Common myeloid progenitor, CD34-positive (primary cell): ENCODE measurements around the gene CD101.

Experiments
- CTCF ChIA-PET: fragments of 350-600 bp; sonication (Branson Sonifier 250); formaldehyde crosslinking; loops from one replicate; lab custom pipeline; 2021; ENCODE audit warnings: antibody characterized with exemption; lab: Charles Lee
- POLR2A ChIA-PET: fragments of 350-600 bp; sonication (Branson Sonifier 250); formaldehyde crosslinking; loops from one replicate; lab custom pipeline; 2021; ENCODE audit warnings: antibody characterized with exemption; lab: Charles Lee
- DNase-seq, 3 donors: peaks; one replicate each; pipeline versions ENCODE4 v3.0.0 to v3.0.0-alpha.2; 2013
- H3K27ac ChIP-seq, 2 experiments: 1 replicate in 1 of 2; 2 replicates in 1 of 2; pipeline ENCODE4 v1.7.0; 2013; ENCODE audit warnings: inconsistent platforms in 2 of 2, low read length in 2 of 2, mild to moderate bottlenecking in 2 of 2, low read depth in 1 of 2, moderate library complexity in 1 of 2; ENCODE audit not compliant: severe bottlenecking in 2 of 2, insufficient read depth in 1 of 2, poor library complexity in 1 of 2
- H3K27me3 ChIP-seq, 5 experiments: replicated peaks in 2 of 5; 1 replicate in 3 of 5; 2 replicates in 2 of 5; pipeline versions ENCODE4 v1.6.1 to v1.7.0; 2013; ENCODE audit warnings: low read length in 4 of 5, mild to moderate bottlenecking in 2 of 5, moderate library complexity in 2 of 5, inconsistent platforms in 1 of 5; ENCODE audit not compliant: insufficient read depth in 5 of 5, control insufficient read depth in 4 of 5
- H3K36me3 ChIP-seq, 4 experiments: 1 replicate in 2 of 4; 2 replicates in 2 of 4; pipeline versions ENCODE4 v1.6.1 to v1.7.0; 2013; ENCODE audit warnings: low read length in 3 of 4, control low read depth in 1 of 4, mild to moderate bottlenecking in 1 of 4; ENCODE audit not compliant: control insufficient read depth in 4 of 4, insufficient read depth in 4 of 4
- H3K4me1 ChIP-seq, 4 experiments: 1 replicate in 3 of 4; 2 replicates in 1 of 4; pipeline versions ENCODE4 v1.6.1 to v1.7.1; 2013; ENCODE audit warnings: low read length in 3 of 4, mild to moderate bottlenecking in 3 of 4, control low read depth in 1 of 4, inconsistent platforms in 1 of 4, moderate library complexity in 1 of 4; ENCODE audit not compliant: control insufficient read depth in 4 of 4, insufficient read depth in 4 of 4; ENCODE audit errors: control extremely low read depth in 1 of 4
- H3K4me3 ChIP-seq, 7 experiments: 1 replicate in 4 of 7; 2 replicates in 3 of 7; pipeline versions ENCODE4 v1.5.1 to v1.7.0; 2013; ENCODE audit warnings: mild to moderate bottlenecking in 7 of 7, low read length in 6 of 7, moderate library complexity in 6 of 7, inconsistent platforms in 2 of 7, low read depth in 2 of 7, control low read depth in 1 of 7; ENCODE audit not compliant: insufficient read depth in 4 of 7, control insufficient read depth in 1 of 7; ENCODE audit errors: extremely low read depth in 1 of 7
- H3K9me3 ChIP-seq, 5 experiments: 1 replicate in 4 of 5; 2 replicates in 1 of 5; pipeline versions ENCODE4 v1.6.1 to v1.7.1; 2013; ENCODE audit warnings: low read length in 4 of 5, mild to moderate bottlenecking in 2 of 5, inconsistent platforms in 1 of 5, low read depth in 1 of 5, moderate library complexity in 1 of 5; ENCODE audit not compliant: control insufficient read depth in 4 of 5, insufficient read depth in 2 of 5; ENCODE audit errors: control extremely low read depth in 1 of 5
- WGBS: methylation state at CpG from one replicate; pipeline ENCODE4 v1.1.5; 2013; ENCODE audit not compliant: insufficient coverage; 5-methylcytosine and 5-hydroxymethylcytosine counted together

The CD101 gene

DNA sequence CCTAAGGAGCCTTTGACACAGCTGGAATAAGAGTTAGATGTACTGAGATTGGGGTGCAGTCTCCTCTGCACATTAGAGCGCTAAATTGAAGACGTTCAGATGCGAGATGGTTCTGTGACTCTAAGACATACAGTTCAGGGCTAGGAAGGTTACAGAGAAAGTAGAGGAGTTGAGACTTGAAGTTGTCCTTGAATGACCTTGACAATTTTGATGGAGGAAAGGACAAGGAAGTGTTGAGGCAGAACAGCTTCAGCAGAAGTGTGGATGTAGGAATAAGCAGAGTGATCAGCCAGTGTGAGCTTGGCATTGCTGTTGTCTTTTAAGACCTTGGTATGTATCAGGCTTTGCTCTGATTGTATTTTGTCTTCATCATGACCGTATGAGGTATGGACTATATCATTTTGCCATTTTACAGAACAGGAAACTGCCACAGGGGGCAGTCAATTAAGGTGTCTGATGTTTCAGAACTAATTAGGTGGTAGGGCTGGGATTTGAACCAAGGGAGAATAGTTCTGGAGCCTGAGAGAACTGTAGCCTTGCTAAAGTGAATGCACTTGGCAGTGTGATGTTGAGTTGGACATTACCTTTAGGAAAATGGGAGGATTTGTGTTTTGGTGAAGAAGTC lies 67.8 kb downstream of the CD101 start:
- ChIA-PET POLR2A (no interaction called here), CTCF (interaction anchor here (0.9 to 6.5 kb wide), 6 partner anchors 8 to 685 kb away, joined by 3 to 37 read pairs (median 6); no protein-coding TSS in a partner anchor)
- Histone ChIP-seq H3K27me3 (no peaks in the 10 kb centered on the region), H3K9me3 (no peaks in the 10 kb centered on the region), H3K4me3 (no peak overlapping the region), H3K27ac (no peak overlapping the region), H3K36me3 (peaks cover 10 to 48% (median 19%) of the 10 kb centered on the region in 4 experiments), H3K4me1 (peaks cover 0 to 4% (median 2%) of the 10 kb centered on the region in 4 experiments)
- WGBS = 91% methylated on average over 4 of the region's 4 CpGs
- DNase-seq = no peak

DNA sequence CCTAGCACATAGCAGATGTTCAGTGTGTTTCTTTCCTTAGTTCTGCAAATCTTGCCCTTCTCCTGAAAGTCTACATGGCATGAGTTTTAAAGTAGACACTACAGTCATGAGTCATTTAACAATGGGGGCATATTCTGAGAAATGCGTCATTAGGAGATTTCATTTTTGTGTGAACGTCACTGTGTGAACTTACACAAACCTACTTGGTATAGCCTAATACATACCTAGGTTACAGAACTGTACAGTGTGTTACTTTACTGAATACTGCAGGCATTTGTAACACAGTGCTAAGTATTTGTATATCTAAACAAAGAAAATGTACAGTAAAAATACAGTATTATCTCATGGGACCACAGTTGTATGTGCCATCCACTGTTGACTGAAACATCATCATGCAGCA lies 68.6 kb downstream of the CD101 start:
- POLR2A ChIA-PET = no interaction called here
- Histone ChIP-seq H3K27ac (no peak overlapping the region), H3K9me3 (no peaks in the 10 kb centered on the region), H3K36me3 (peaks cover 13 to 50% (median 22%) of the 10 kb centered on the region in 4 experiments), H3K4me3 (no peak overlapping the region), H3K27me3 (no peaks in the 10 kb centered on the region), H3K4me1 (peaks cover 0 to 4% (median 2%) of the 10 kb centered on the region in 4 experiments)
- no CpG with 5 or more reads among the region's 2 CpGs for WGBS
- CTCF ChIA-PET = interaction anchor here (1.0 to 6.5 kb wide), 4 partner anchors 10 to 215 kb away, joined by 3 to 37 read pairs (median 8); no protein-coding TSS in a partner anchor
- no peak for DNase-seq

DNA sequence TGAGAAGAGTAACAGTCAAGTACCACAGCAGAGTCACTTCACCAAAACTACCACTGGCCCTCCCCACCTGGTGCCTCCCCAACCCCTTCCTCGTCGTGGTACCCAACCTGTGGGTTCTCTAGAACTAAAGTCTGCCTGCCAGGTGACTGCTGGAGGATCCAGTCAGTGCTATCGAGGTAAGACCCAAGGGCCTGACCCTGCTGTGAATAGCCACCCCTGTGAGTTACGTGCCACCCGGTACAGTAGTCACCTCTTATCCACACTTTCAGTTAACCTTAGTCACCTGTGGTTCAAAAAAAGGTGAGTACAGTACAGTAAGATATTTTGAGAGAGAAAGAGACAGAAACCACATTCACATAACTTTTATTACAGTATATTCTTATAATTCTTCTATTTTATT lies 75.1 kb downstream of the CD101 start:
- DNase-seq = no peak
- no peak overlapping the region for H3K4me3 ChIP-seq
- no peaks in the 10 kb centered on the region for H3K27me3 ChIP-seq
- ChIA-PET POLR2A (no interaction called here), CTCF (interaction anchor here (1.1 kb wide), 1 partner anchor 8 kb away, joined by 6 read pairs; no protein-coding TSS in a partner anchor)
- 100% methylated on average over 2 of the region's 5 CpGs for WGBS
- no peaks in the 10 kb centered on the region for H3K9me3 ChIP-seq
- peaks cover 37 to 85% (median 62%) of the 10 kb centered on the region in 4 experiments for H3K36me3 ChIP-seq
- H3K4me1 ChIP-seq = no peaks in the 10 kb centered on the region
- no peak overlapping the region for H3K27ac ChIP-seq

DNA sequence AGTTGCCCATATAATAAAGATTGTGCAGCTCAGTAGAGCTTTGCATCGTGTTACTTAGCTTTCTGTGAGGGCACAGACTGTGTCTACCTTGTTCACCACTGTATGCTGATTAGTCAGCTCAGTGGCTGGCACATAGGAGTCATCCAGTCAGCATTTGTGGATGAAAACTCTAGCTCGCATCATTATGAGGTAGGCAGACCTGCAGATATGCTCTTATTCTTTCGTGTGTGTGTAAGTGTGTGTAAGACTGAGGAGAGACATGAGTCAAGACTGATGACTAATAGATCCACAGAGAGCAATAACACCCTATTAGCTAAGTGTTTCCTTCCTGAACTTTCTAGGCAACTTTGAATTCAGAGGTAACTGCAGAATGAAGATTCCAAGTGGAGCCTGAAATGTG lies 75.7 kb downstream of the CD101 start:
- Histone ChIP-seq H3K4me1 (no peaks in the 10 kb centered on the region), H3K9me3 (no peaks in the 10 kb centered on the region), H3K36me3 (peaks cover 42 to 87% (median 66%) of the 10 kb centered on the region in 4 experiments), H3K27me3 (no peaks in the 10 kb centered on the region), H3K4me3 (no peak overlapping the region), H3K27ac (no peak overlapping the region)
- 50% methylated on average over 2 of the region's 3 CpGs for whole genome bisulfite sequencing
- ChIA-PET CTCF (interaction anchor here (1.1 kb wide), 1 partner anchor 9 kb away, joined by 6 read pairs; no protein-coding TSS in a partner anchor), POLR2A (no interaction called here)
- no peak for DNase-seq

DNA sequence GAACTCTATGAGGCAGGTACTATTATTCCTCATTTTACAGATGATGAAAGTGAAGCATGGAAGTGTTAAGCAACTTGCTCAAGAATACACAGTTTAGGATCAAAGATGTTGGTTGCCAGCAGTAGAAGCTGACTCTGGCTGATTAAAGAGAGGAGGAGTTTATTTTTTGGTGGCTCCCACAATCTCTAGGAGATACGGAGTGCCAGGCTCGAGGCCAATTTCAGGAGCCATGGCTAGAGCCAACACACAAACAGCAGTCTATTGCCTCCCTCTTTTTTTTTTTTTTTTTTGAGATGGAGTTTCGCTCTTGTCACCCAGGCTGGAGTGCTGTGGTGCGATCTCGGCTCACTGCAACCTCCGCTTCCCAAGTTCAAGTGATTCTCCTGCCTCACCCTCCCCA lies 78.2 kb downstream of the CD101 start:
- Histone ChIP-seq H3K9me3 (no peaks in the 10 kb centered on the region), H3K27me3 (no peaks in the 10 kb centered on the region), H3K4me3 (no peak overlapping the region), H3K27ac (no peak overlapping the region), H3K36me3 (peaks cover 37 to 90% (median 71%) of the 10 kb centered on the region in 4 experiments), H3K4me1 (no peaks in the 10 kb centered on the region)
- WGBS = no CpG with 5 or more reads among the region's 6 CpGs
- DNase-seq = no peak
- CTCF ChIA-PET = interaction anchor here (1.6 to 1.8 kb wide), 2 partner anchors 10 to 49 kb away, joined by 5 to 7 read pairs; no protein-coding TSS in a partner anchor
- POLR2A ChIA-PET = no interaction called here

DNA sequence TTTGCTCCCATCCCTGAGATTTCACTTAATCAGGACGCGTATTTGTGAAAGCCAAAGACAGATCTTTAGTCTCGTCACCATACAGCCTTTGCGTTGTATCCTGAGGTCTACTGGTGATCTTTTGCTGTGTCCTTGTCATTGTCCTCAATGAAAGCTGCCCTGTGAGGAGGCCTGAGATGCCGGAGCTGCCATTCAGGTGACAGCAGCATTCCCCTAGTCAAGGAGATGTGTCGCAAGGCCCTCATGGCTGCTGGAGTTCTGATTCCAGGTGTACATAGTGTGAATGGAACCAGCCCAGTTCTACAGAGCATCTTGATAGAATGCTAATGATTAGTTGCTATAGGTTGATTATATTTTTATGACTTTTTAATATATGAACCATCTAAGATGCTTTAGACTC lies 82.7 kb downstream of the CD101 start:
- H3K9me3 ChIP-seq = no peaks in the 10 kb centered on the region
- WGBS = 78% methylated on average over 5 of the region's 6 CpGs
- H3K4me3 ChIP-seq = no peak overlapping the region
- DNase-seq = no peak
- H3K4me1 ChIP-seq = no peaks in the 10 kb centered on the region
- H3K27ac ChIP-seq = no peak overlapping the region
- ChIA-PET POLR2A (no interaction called here), CTCF (no interaction called here)
- peaks cover 23 to 81% (median 50%) of the 10 kb centered on the region in 4 experiments for H3K36me3 ChIP-seq
- no peaks in the 10 kb centered on the region for H3K27me3 ChIP-seq
